Keratinocyte (primary cell): ENCODE data around the gene SMO.

Experiments used
- CTCF ChIP-seq, 3 experiments: IDR thresholded peaks in 1 of 3; conservative IDR thresholded peaks in 1 of 3; optimal IDR thresholded peaks in 1 of 3; 2 replicates in 2 of 3; 3 replicates in 1 of 3; pipeline versions ENCODE3 to v1.5.1; 2011; ENCODE audit warnings: low read length in 3 of 3, mild to moderate bottlenecking in 3 of 3, moderate library complexity in 2 of 3, control low read depth in 1 of 3, inconsistent platforms in 1 of 3; ENCODE audit not compliant: insufficient read depth in 2 of 3; ENCODE audit errors: extremely low read depth in 1 of 3
- EZH2 ChIP-seq: IDR thresholded peaks from one replicate; pipeline ENCODE4 v1.6.1; 2012; ENCODE audit warnings: inconsistent platforms, mild to moderate bottlenecking, low read length, moderate library complexity

DNA sequence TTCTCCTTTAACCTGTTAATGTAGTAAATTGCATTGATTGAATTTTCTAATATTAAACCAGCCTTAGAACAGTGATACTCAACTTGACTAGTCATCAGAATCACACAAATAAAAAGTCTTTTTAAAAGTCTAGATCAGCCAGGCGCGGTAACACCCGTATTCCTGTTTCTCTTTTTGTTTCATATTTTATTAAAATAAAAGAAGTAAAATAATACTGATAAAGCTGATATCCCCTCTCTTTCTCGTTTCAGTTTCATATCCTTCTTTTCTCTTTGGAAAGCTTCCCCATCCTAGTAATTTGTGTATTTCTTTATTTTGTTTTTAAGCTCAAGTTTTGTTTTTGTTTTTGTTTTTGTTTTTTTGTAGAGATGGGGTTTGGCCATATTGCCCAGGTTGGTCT, 9.3 kb downstream of the SMO start:
- no peak for TF ChIP-seq CTCF (optimal IDR thresholded peaks at IDR 0.05 in 1 of 3, IDR thresholded peaks at IDR 0.05 in 1 of 3, conservative IDR thresholded peaks at IDR 0.05 in 1 of 3; ENCODE audit: extremely low read depth in 1 of 3, insufficient read depth in 2 of 3, low read length in 3 of 3)
- TF ChIP-seq EZH2: no peak
